PFSK-1 (cell line): ENCODE results near the gene ZNF408. TPM values are rescaled to one million over a fixed set of nuclear protein-coding genes. Genes with fewer than 3 reads are reported as not detected.

Experiments used
- FOXP2 ChIP-seq: optimal IDR thresholded peaks from 2 replicates; pipeline ENCODE3; 2011; ENCODE audit warnings: borderline replicate concordance, control low read depth, inconsistent platforms; ENCODE audit not compliant: insufficient read depth; ENCODE audit errors: extremely low read length, extremely low read depth
- POLR2AphosphoS5 ChIP-seq: IDR thresholded peaks from 2 replicates; pipeline ENCODE4 v1.6.1; 2012; ENCODE audit warnings: low read depth, mild to moderate bottlenecking, control low read depth, low read length, moderate library complexity
- SIN3A ChIP-seq: IDR thresholded peaks from 2 replicates; pipeline ENCODE4 v1.6.1; 2012; ENCODE audit warnings: mild to moderate bottlenecking, low read length, moderate library complexity, borderline replicate concordance; ENCODE audit not compliant: insufficient read depth
- TAF1 ChIP-seq: IDR thresholded peaks from 2 replicates; pipeline ENCODE4 v1.6.1; 2012; ENCODE audit warnings: low read length, control low read depth, borderline replicate concordance; ENCODE audit not compliant: insufficient read depth
- polyA plus RNA-seq: library from polyadenylated mRNA; unstranded; fragments of >200 nt; gene quantifications from one replicate; pipeline ENCODE4 v1.2.1, GENCODE V29; 2012; ENCODE audit warnings: low read depth, missing spikeins; ENCODE audit not compliant: insufficient read length
- TF ChIP-seq, protein P1 (sequence below), 2 experiments: IDR thresholded peaks; 2 replicates each; pipeline versions ENCODE4 v1.6.1 to v1.8.0; 2011 to 2012; ENCODE audit warnings: low read depth in 2 of 2, low read length in 2 of 2, control low read depth in 1 of 2, inconsistent platforms in 1 of 2, mild to moderate bottlenecking in 1 of 2, moderate library complexity in 1 of 2; ENCODE audit not compliant: insufficient read depth in 1 of 2

The ZNF408 gene
- polyA plus RNA-seq = 21.4 TPM

DNA sequence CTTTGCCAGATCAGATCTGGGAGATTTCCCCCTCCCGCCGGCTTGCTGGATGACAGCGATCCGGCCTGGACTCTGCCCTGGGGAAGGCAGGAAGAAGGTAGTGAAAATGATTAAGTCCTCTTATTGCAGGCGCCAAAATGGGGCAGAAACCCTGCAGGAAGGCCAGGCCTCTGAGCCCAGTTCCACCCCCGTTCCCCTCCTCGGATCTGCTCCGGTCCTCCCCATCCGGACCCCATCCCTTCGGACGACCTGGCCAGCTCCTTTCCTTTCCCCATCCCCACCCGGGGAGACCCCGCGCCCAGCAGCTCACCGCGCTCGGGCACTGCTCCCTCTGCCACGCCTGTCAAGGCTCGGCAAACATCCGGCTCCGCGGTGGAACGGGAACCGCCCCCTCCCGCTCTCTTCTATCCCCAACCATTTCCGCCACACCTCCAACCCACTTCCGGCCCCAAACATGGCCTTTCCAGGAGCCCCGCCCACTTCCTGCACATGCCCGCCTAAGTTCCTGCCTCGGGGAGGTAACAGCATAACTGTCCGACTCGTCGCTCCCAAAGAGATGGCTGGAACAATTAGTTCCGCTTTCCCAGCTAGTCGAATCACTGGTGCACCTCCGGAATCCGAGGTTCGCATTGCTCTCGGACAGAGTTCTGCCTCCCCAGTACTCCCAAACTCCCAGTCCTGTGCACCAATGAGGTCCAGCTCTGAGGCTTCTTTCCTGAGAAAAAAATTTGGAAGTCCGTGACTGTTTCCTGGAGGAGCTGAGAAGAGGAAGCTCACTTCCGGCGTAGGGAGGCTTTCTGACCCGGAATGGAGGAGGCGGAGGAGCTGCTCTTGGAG, at the start of gene ZNF408, which contains the start of gene ARHGAP1:
Gene ZNF408 (plus strand): TSS at position 791 of the 837 bp plus-strand sequence. CDS start 17 bp downstream, at position 808.
Gene ARHGAP1 (minus strand): TSS at position 379 of the 837 bp plus-strand sequence. CDS start 4,512 bp downstream, outside the sequence.
- TF ChIP-seq, protein P1, sequence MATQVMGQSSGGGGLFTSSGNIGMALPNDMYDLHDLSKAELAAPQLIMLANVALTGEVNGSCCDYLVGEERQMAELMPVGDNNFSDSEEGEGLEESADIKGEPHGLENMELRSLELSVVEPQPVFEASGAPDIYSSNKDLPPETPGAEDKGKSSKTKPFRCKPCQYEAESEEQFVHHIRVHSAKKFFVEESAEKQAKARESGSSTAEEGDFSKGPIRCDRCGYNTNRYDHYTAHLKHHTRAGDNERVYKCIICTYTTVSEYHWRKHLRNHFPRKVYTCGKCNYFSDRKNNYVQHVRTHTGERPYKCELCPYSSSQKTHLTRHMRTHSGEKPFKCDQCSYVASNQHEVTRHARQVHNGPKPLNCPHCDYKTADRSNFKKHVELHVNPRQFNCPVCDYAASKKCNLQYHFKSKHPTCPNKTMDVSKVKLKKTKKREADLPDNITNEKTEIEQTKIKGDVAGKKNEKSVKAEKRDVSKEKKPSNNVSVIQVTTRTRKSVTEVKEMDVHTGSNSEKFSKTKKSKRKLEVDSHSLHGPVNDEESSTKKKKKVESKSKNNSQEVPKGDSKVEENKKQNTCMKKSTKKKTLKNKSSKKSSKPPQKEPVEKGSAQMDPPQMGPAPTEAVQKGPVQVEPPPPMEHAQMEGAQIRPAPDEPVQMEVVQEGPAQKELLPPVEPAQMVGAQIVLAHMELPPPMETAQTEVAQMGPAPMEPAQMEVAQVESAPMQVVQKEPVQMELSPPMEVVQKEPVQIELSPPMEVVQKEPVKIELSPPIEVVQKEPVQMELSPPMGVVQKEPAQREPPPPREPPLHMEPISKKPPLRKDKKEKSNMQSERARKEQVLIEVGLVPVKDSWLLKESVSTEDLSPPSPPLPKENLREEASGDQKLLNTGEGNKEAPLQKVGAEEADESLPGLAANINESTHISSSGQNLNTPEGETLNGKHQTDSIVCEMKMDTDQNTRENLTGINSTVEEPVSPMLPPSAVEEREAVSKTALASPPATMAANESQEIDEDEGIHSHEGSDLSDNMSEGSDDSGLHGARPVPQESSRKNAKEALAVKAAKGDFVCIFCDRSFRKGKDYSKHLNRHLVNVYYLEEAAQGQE (IDR thresholded peaks at IDR 0.05; ENCODE audit: insufficient read depth in 1 of 2, low read depth in 2 of 2, low read length in 2 of 2) = peak in 1 of 2 experiments; percentile 33; a peak in 1 of 4 replicates
- peak; percentile 94; the same call in 1 of the 2 replicates for TF ChIP-seq SIN3A
- TF ChIP-seq TAF1 = peak; percentile 94; the same call in 1 of the 2 replicates
- TF ChIP-seq POLR2AphosphoS5 = peak; percentile 89
- TF ChIP-seq FOXP2 = peak; percentile 67

DNA sequence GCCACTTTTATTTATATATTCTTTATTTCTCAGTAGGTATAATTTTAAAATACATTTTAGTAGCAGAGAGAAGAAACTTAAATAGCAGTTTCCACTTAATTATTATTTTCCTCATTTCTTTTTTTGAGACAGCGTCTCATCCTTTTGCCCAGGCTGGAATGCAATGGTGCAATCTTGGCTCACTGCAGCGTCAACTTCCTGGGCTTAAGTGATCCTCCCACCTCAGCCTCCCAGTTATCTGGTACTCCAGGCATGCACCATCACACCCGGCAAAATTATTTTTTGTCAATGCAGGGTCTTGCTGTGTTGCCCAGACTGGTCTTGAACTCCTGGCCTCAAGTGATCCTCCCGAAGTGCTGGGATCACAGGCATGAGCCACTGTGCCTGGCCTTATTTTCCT, 45.2 kb upstream of the ZNF408 start:
- no peak for TF ChIP-seq SIN3A
- TF ChIP-seq POLR2AphosphoS5 = no peak
- TF ChIP-seq FOXP2 = no peak
- TF ChIP-seq, protein P1 (IDR thresholded peaks at IDR 0.05; ENCODE audit: insufficient read depth in 1 of 2, low read depth in 2 of 2, low read length in 2 of 2) = no peak
- TF ChIP-seq TAF1 = no peak

DNA sequence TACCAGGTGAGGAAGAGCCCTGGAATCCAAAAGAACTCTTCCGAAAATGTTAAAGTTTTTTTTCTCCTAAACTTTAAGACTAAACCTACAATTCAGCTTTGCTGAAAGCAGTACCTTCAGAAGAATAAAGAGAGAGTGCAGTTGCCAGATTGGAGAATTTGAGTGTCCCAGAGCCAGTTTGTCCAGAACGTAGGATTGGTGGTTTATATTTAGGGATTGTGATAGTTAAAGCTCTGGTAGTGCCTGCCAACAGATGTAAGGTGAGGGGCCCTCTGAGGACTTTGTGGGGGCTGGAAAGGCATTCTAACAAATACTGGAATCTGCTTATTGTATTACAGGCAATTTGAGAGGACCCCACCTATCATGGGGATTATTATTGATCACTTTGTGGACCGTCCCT, 43.6 kb upstream of the ZNF408 start:
- TF ChIP-seq SIN3A (no peak), FOXP2 (no peak), TAF1 (no peak), POLR2AphosphoS5 (no peak)
- TF ChIP-seq, protein P1 (IDR thresholded peaks at IDR 0.05; ENCODE audit: insufficient read depth in 1 of 2, low read depth in 2 of 2, low read length in 2 of 2) = no peak

DNA sequence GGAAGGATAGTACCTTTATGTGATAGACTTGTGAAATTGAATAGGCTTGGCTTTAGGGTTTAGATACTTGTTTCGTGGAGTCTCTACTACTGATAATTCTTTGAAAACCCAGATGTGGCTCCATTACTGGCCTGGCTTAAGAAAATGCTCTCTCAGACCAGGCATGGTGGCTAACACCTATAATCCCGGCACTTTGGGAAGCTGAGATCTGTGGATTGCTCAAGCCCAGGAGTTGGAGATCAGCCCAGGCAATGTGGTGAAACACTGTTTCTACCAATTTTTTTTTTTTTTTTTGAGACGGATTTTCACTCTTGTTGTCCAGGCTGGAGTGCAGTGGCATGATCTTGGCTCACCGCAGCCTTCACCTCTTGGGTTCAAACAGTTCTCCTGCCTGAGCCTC, 42.6 kb upstream of the ZNF408 start:
- TF ChIP-seq TAF1 = no peak
- TF ChIP-seq POLR2AphosphoS5 = no peak
- TF ChIP-seq, protein P1 (IDR thresholded peaks at IDR 0.05; ENCODE audit: insufficient read depth in 1 of 2, low read depth in 2 of 2, low read length in 2 of 2) = no peak
- no peak for TF ChIP-seq FOXP2
- TF ChIP-seq SIN3A = no peak
